Astrocyte of the cerebellum (primary cell): ENCODE measurements around the gene CEP170.

Experiments
- DNase-seq: peaks from one replicate; pipeline ENCODE4 v3.0.0-alpha.2; 2011; ENCODE audit warnings: low read depth
- H3K4me3 ChIP-seq: 2 replicates; pipeline ENCODE4 v1.5.1; 2011; ENCODE audit warnings: mild to moderate bottlenecking, low read depth, low read length, moderate library complexity
- in situ Hi-C: cut with HindIII; loops from 2 replicates; pipeline ENCODE4 v1.10.0; 2017; ENCODE audit warnings: low sequenced_read_pairs
- TF ChIP-seq, protein P1 (sequence below): IDR thresholded peaks from 2 replicates; pipeline ENCODE4 v1.5.1; 2012; ENCODE audit warnings: low read length, low read depth, moderate library complexity, mild to moderate bottlenecking; ENCODE audit errors: missing control alignments

The CEP170 gene

DNA sequence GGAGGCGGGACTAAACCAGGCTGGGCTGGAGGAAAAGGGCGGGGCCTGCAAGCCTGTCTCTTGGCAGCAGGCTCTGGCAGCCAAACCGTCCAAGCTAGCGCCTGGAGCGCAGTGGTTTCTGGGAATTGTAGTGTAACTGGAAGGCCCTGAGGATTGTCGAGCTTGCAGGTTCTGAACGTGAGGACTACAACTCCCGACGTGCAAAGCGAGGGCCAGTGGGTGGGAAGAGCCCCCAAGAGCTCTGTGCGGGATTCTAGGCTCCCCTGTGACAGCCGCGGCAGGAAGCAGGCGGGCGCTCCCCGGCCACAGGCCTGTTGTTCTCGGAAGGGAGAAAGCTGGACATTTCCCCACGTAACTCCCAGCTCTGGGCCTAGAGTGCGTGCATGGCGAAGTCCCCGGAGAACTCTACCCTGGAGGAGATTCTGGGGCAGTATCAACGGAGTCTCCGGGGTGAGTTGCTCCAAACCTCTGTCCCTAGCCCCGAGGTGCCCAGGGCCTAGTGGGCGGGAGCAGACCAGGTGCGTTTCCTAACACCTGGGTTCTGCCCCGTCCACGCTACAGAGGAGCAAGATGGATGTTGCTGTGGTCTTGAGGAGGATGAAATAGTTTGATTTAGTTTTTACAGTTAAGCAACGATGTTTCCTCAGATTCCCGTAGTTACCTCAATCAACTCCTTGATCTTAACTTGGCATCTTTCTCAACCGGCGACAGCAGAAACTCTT lies 871 bp upstream of the CEP170 start, which contains the start of gene SDCCAG8:
Gene SDCCAG8 (plus strand): TSS at position 251 of the 722 bp plus-strand sequence. CDS start 133 bp downstream, at position 384.
- peak; percentile 100 for DNase-seq
- TF ChIP-seq, protein P1, sequence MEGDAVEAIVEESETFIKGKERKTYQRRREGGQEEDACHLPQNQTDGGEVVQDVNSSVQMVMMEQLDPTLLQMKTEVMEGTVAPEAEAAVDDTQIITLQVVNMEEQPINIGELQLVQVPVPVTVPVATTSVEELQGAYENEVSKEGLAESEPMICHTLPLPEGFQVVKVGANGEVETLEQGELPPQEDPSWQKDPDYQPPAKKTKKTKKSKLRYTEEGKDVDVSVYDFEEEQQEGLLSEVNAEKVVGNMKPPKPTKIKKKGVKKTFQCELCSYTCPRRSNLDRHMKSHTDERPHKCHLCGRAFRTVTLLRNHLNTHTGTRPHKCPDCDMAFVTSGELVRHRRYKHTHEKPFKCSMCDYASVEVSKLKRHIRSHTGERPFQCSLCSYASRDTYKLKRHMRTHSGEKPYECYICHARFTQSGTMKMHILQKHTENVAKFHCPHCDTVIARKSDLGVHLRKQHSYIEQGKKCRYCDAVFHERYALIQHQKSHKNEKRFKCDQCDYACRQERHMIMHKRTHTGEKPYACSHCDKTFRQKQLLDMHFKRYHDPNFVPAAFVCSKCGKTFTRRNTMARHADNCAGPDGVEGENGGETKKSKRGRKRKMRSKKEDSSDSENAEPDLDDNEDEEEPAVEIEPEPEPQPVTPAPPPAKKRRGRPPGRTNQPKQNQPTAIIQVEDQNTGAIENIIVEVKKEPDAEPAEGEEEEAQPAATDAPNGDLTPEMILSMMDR, result no peak
- H3K4me3 ChIP-seq, result peak within 1 kb of the TSS; percentile 89
- in situ Hi-C loops, result no loop called here

DNA sequence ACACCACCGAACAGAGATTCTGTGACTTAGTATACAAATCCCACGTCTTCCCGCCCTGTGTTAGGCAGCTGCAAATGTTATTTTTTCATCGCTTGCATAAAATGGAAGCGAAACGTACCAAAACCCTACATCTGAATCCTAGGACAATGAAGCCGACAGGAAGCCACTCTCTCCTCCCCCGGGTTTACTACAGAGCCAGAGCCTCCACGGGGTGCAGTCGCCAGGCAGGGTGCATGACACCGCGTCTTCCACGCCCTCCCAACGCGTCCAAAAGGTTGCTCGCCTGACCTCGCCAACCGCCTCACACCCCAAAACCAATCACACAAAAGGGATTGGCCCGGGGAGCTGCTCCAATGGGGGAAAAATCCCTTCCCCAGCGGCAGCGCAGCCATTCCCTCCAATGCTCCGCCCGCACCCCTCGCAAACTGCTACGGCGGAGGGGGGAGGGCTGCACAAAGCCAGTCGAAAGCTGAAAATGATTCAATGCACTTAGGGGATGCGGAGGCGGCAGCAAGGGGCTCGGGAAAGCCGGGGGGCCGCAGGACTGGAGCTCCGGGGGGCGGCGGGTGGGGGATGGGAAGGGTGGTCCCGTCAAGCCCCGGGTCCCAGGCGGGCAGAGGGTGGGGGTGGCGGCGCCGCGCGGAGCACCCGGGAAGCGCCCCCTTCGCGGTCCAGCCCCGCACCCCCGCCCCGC lies 701 bp downstream of the CEP170 start:
- in situ Hi-C loops, result no loop called here
- DNase-seq, result no peak
- TF ChIP-seq, protein P1, result no peak
- peak overlapping the region; percentile 89 for H3K4me3 ChIP-seq

DNA sequence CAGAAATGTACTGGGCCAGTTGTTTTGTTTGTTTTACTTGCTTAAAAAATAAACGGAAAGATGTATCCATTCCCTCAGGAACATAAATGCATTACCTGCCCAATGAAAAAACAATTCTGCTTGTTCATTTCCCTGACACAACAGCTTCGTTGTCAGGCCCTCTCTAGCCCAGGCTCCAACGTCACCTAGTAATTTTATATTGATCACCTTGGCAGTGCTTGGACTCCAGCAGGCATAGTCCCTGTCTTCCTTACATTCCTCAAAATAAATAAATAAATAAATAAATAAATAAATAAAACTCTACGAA lies 1.2 kb downstream of the CEP170 start:
- in situ Hi-C loops, result no loop called here
- no peak for DNase-seq
- TF ChIP-seq, protein P1, result no peak
- peak overlapping the region; percentile 89 for H3K4me3 ChIP-seq

DNA sequence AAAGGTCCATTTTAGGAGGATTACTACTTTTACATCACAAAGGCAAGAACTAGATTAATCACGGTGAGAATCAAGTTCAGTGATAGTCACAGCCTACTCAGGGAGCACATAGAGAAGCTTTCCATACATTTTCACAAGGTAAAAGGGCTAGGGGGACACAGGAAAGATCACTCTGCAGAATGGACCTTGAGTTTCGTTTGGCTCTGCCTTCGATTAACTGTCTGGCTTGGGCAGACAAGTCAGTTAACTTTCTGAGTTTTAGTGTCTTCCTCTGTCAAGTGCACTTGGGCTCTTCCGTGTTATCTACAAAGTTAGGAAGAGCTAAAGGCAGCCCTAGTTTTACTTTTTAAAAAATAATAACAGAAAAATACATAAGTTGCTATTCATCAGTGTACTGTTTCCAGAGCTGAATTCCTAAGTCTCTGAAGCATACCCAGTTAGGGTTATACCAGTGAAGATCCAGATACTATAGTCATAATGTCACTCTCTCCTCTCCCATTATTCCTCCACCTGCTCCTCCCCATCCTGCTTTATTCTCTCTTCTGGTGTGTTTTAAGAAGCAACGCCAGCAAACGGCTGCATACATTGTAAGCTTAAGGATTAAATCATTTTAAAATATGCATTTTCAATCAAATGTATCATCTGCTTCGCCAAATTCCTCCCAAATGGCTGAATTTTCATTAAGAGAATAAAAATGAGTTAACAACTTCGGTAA lies 1.7 kb downstream of the CEP170 start:
- DNase-seq, result no peak
- H3K4me3 ChIP-seq, result peak overlapping the region; percentile 89
- TF ChIP-seq, protein P1, result no peak
- in situ Hi-C loops, result no loop called here

DNA sequence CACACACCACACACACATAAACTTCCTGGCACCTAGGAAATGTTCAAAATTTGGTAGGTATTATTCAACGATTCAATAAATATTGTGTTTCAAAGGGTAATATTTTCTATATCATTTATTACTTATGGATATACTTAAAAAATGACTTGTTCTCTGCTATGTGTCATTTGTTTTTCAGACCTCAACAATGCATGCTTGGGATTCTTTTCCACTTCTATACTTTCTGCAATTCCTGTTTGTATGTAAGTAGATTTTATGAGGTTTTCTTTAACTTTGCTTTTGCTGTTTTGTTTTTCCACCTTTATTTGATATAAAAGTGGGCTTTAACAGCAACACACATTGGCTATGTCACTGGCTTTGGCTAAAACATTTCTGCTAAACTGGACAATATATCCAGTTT lies 3.5 kb downstream of the CEP170 start:
- TF ChIP-seq, protein P1, result no peak
- DNase-seq, result no peak
- in situ Hi-C loops, result no loop called here
- H3K4me3 ChIP-seq, result peak overlapping the region; percentile 4

DNA sequence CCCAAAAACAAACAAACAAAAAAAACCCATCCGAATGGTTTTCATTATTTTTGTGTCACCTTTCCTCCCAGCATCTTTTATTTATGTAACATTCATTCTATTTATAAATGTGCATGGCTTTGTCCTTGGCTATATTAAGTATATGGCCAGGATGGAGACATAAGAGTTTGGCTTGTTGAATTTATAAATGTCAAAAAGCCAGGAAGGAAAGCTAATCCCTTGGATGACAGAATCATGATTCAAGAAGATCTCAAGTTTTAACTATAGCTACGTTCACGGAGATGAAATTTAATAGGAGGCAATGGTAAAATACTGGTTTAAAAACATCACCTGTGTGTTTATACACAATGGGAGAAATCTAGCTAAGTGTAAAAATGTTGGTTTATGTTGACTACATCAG lies 5.0 kb downstream of the CEP170 start:
- no peak for DNase-seq
- TF ChIP-seq, protein P1, result no peak
- in situ Hi-C loops, result no loop called here
- H3K4me3 ChIP-seq, result no peak overlapping the region
